Measurements from ENCODE around the gene LHFPL3. TPM values are rescaled to one million over a fixed set of nuclear protein-coding genes. Genes with fewer than 3 reads are reported as not detected.
"Not testable (repeated sequence)": the region's sequence is repeated elsewhere in the genome, so short reads cannot be mapped to it uniquely, and the experiment has no call there.

The LHFPL3 gene
- polyA plus RNA-seq, 1 donor from 2014 or later = 5.6 TPM

- no peaks in the 10 kb centered on the region for H3F3A ChIP-seq (ENCODE audit: insufficient read depth, low read length, poor library complexity, severe bottlenecking)
- H3K9me3 ChIP-seq (ENCODE audit: low read length) = peaks cover 2% of the 10 kb centered on the region
- H4K20me1 ChIP-seq (ENCODE audit: insufficient read depth) = no peaks in the 10 kb centered on the region
- no peaks in the 10 kb centered on the region for H3K36me3 ChIP-seq (ENCODE audit: insufficient read depth, low read length)
- no peaks in the 10 kb centered on the region for H3K79me2 ChIP-seq (replicated peaks; ENCODE audit: insufficient read depth, low read length)
- no peak overlapping the region for H2AFZ ChIP-seq (ENCODE audit: low read depth, low read length)
- H3K27me3 ChIP-seq (ENCODE audit: insufficient read depth, low read depth, low read length) = no peaks in the 10 kb centered on the region
- H3K9me2 ChIP-seq (ENCODE audit: insufficient read depth, low read length) = no peaks in the 10 kb centered on the region
- no peak overlapping the region for H3K4me3 ChIP-seq (ENCODE audit: low read length)
- TF ChIP-seq SMC3 (conservative IDR thresholded peaks at IDR 0.05; ENCODE audit: poor library complexity) = no peak
- TF ChIP-seq POLR2AphosphoS5 (IDR thresholded peaks at IDR 0.05) = no peak
- no peak for TF ChIP-seq EP300 (conservative IDR thresholded peaks at IDR 0.05; ENCODE audit: poor library complexity, severe bottlenecking)
- TF ChIP-seq, protein P1, sequence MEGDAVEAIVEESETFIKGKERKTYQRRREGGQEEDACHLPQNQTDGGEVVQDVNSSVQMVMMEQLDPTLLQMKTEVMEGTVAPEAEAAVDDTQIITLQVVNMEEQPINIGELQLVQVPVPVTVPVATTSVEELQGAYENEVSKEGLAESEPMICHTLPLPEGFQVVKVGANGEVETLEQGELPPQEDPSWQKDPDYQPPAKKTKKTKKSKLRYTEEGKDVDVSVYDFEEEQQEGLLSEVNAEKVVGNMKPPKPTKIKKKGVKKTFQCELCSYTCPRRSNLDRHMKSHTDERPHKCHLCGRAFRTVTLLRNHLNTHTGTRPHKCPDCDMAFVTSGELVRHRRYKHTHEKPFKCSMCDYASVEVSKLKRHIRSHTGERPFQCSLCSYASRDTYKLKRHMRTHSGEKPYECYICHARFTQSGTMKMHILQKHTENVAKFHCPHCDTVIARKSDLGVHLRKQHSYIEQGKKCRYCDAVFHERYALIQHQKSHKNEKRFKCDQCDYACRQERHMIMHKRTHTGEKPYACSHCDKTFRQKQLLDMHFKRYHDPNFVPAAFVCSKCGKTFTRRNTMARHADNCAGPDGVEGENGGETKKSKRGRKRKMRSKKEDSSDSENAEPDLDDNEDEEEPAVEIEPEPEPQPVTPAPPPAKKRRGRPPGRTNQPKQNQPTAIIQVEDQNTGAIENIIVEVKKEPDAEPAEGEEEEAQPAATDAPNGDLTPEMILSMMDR (IDR thresholded peaks at IDR 0.05; ENCODE audit: poor library complexity, severe bottlenecking) = no peak
- no peak overlapping the region for H3K27ac ChIP-seq (ENCODE audit: low read length)
- H3K4me2 ChIP-seq (ENCODE audit: low read length) = no peak overlapping the region
- no peak overlapping the region for H3K9ac ChIP-seq (ENCODE audit: low read length)
These were observed 367.2 kb downstream of the LHFPL3 start for GRCh38 chr7:104695563-104695962.

- no peaks in the 10 kb centered on the region for H3K79me2 ChIP-seq (replicated peaks; ENCODE audit: insufficient read depth, low read length)
- no peak overlapping the region for H3K9ac ChIP-seq (ENCODE audit: low read length)
- no peak overlapping the region for H3K4me3 ChIP-seq (ENCODE audit: low read length)
- H4K20me1 ChIP-seq (ENCODE audit: insufficient read depth) = no peaks in the 10 kb centered on the region
- H3K27ac ChIP-seq (ENCODE audit: low read length) = no peak overlapping the region
- no peaks in the 10 kb centered on the region for H3K36me3 ChIP-seq (ENCODE audit: insufficient read depth, low read length)
- H3K9me2 ChIP-seq (ENCODE audit: insufficient read depth, low read length) = no peaks in the 10 kb centered on the region
- H3K27me3 ChIP-seq (ENCODE audit: insufficient read depth, low read depth, low read length) = no peaks in the 10 kb centered on the region
- H2AFZ ChIP-seq (ENCODE audit: low read depth, low read length) = no peak overlapping the region
- no peak for TF ChIP-seq POLR2AphosphoS5 (IDR thresholded peaks at IDR 0.05)
- no peak for TF ChIP-seq MXI1 (conservative IDR thresholded peaks at IDR 0.05; ENCODE audit: poor library complexity, severe bottlenecking)
- H3F3A ChIP-seq (ENCODE audit: insufficient read depth, low read length, poor library complexity, severe bottlenecking) = no peaks in the 10 kb centered on the region
- H3K9me3 ChIP-seq (ENCODE audit: low read length) = no peaks in the 10 kb centered on the region
- H3K4me2 ChIP-seq (ENCODE audit: low read length) = no peak overlapping the region
These were observed 371.9 kb downstream of the LHFPL3 start for GRCh38 chr7:104700336-104700735.

DNA sequence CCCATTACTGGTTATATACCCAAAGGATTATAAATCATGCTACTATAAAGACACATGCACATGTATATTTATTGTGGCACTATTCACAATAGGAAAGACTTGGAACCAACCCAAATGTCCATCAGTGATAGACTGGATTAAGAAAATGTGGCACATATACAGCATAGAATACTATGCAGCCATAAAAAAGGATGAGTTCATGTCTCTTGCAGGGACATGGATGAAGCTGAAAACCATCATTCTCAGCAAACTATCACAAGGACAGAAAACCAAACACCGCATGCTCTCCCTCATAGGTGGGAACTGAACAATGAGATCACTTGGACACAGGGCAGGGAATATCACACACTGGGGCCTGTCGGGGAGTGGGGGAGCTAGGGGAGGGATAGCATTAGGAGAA lies 392.6 kb downstream of the LHFPL3 start:
- not testable (repeated sequence) for H3K9ac ChIP-seq (ENCODE audit: low read length); H3K27me3 ChIP-seq (ENCODE audit: insufficient read depth, low read depth, low read length); H3K9me3 ChIP-seq (ENCODE audit: low read length); H3K4me3 ChIP-seq (ENCODE audit: low read length); H3K4me2 ChIP-seq (ENCODE audit: low read length); H3F3A ChIP-seq (ENCODE audit: insufficient read depth, low read length, poor library complexity, severe bottlenecking); H3K27ac ChIP-seq (ENCODE audit: low read length); H3K9me2 ChIP-seq (ENCODE audit: insufficient read depth, low read length); H4K20me1 ChIP-seq (ENCODE audit: insufficient read depth); H3K79me2 ChIP-seq (replicated peaks; ENCODE audit: insufficient read depth, low read length); H2AFZ ChIP-seq (ENCODE audit: low read depth, low read length); H3K36me3 ChIP-seq (ENCODE audit: insufficient read depth, low read length)

DNA sequence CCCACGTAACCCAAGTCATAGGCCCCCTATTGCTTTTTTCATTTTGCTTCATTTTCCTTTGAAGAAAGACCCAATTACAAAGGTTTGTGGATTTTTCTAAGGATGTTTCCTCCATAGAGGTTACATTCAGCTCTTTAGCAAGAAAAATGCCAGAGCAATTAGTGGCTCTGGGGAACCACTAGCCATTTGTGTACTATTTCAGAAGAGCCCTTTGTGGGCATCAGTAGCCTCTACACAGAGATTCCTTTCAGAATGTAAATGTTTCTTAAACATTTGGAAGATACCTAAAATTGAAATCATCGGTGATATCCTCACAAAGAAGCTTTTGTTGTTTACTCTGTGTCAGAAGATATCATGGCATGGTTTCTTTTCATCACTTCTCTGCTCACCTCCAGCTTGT lies 394.6 kb downstream of the LHFPL3 start:
- no peaks in the 10 kb centered on the region for H3K36me3 ChIP-seq (ENCODE audit: insufficient read depth, low read length)
- H3K79me2 ChIP-seq (replicated peaks; ENCODE audit: insufficient read depth, low read length) = no peaks in the 10 kb centered on the region
- H3K4me2 ChIP-seq (ENCODE audit: low read length) = no peak overlapping the region
- H3F3A ChIP-seq (ENCODE audit: insufficient read depth, low read length, poor library complexity, severe bottlenecking) = no peaks in the 10 kb centered on the region
- H3K9me3 ChIP-seq (ENCODE audit: low read length) = no peaks in the 10 kb centered on the region
- H3K9ac ChIP-seq (ENCODE audit: low read length) = no peak overlapping the region
- H4K20me1 ChIP-seq (ENCODE audit: insufficient read depth) = no peaks in the 10 kb centered on the region
- no peaks in the 10 kb centered on the region for H3K9me2 ChIP-seq (ENCODE audit: insufficient read depth, low read length)
- no peak overlapping the region for H3K4me3 ChIP-seq (ENCODE audit: low read length)
- no peak overlapping the region for H3K27ac ChIP-seq (ENCODE audit: low read length)
- H3K27me3 ChIP-seq (ENCODE audit: insufficient read depth, low read depth, low read length) = no peaks in the 10 kb centered on the region
- no peak overlapping the region for H2AFZ ChIP-seq (ENCODE audit: low read depth, low read length)
- TF ChIP-seq RAD21 (conservative IDR thresholded peaks at IDR 0.05) (no peak), POLR2AphosphoS5 (IDR thresholded peaks at IDR 0.05) (no peak), TAF1 (IDR thresholded peaks at IDR 0.05; ENCODE audit: low read depth) (no peak), SMC3 (conservative IDR thresholded peaks at IDR 0.05; ENCODE audit: poor library complexity) (no peak), REST (IDR thresholded peaks at IDR 0.05; ENCODE audit: borderline replicate concordance) (no peak), MXI1 (conservative IDR thresholded peaks at IDR 0.05; ENCODE audit: poor library complexity, severe bottlenecking) (no peak), EZH2 (IDR thresholded peaks at IDR 0.05; ENCODE audit: borderline replicate concordance, insufficient read depth, low read length, poor library complexity, severe bottlenecking) (no peak), EP300 (conservative IDR thresholded peaks at IDR 0.05; ENCODE audit: poor library complexity, severe bottlenecking) (no peak)
- TF ChIP-seq, protein P1 (IDR thresholded peaks at IDR 0.05; ENCODE audit: poor library complexity, severe bottlenecking) = no peak
